Hepatocyte (in vitro differentiated cells): ENCODE data around the gene CATSPERB. TPM values are rescaled to one million over a fixed set of nuclear protein-coding genes. Genes with fewer than 3 reads are reported as not detected.

Experiments used
- DNase-seq: peaks from one replicate; pipeline ENCODE4 v3.0.0-alpha.2; 2016; ENCODE audit warnings: low spot score
- H2AFZ ChIP-seq: fragments of 200-600 bp; sonication (generic); 2 replicates; pipeline ENCODE4 v1.6.0; 2016; ENCODE audit warnings: antibody characterized with exemption, mild to moderate bottlenecking
- H3K27ac ChIP-seq: fragments of 200-600 bp; sonication (generic); 2 replicates; pipeline ENCODE4 v1.5.1; 2016; ENCODE audit warnings: mild to moderate bottlenecking
- H3K27me3 ChIP-seq: fragments of 200-600 bp; sonication (generic); 2 replicates; pipeline ENCODE4 v1.6.1; 2016
- H3K36me3 ChIP-seq: fragments of 200-600 bp; sonication (generic); replicated peaks from 2 replicates; pipeline ENCODE4 v1.5.1; 2016; ENCODE audit warnings: low read depth; ENCODE audit not compliant: insufficient read depth
- H3K4me1 ChIP-seq: fragments of 200-600 bp; sonication (generic); 2 replicates; pipeline ENCODE4 v1.5.1; 2016; ENCODE audit warnings: mild to moderate bottlenecking, moderate library complexity; ENCODE audit not compliant: insufficient read depth
- H3K4me2 ChIP-seq: fragments of 200-600 bp; sonication (generic); 2 replicates; pipeline ENCODE4 v1.6.0; 2016
- H3K4me3 ChIP-seq: fragments of 200-600 bp; sonication (generic); 2 replicates; pipeline ENCODE4 v1.5.1; 2016; ENCODE audit warnings: mild to moderate bottlenecking
- H3K79me2 ChIP-seq: fragments of 200-600 bp; sonication (generic); 2 replicates; pipeline ENCODE4 v1.6.0; 2017; ENCODE audit warnings: mild to moderate bottlenecking
- H3K9me2 ChIP-seq: fragments of 200-600 bp; sonication (generic); replicated peaks from 2 replicates; pipeline ENCODE4 v1.6.0; 2017; ENCODE audit warnings: mild to moderate bottlenecking; ENCODE audit not compliant: insufficient read depth
- H3K9me3 ChIP-seq: fragments of 200-600 bp; sonication (generic); 2 replicates; pipeline ENCODE4 v1.5.1; 2016; ENCODE audit warnings: low read depth, mild to moderate bottlenecking
- H4K20me1 ChIP-seq: fragments of 200-600 bp; sonication (generic); 2 replicates; pipeline ENCODE4 v1.6.0; 2016; ENCODE audit warnings: mild to moderate bottlenecking; ENCODE audit not compliant: insufficient read depth, poor library complexity, severe bottlenecking
- EZH2 ChIP-seq: fragments of 200-600 bp; sonication (generic); IDR thresholded peaks from 2 replicates; pipeline ENCODE4 v1.6.1; 2016; ENCODE audit warnings: antibody characterized with exemption, mild to moderate bottlenecking, borderline replicate concordance
- EZH2phosphoT487 ChIP-seq: fragments of 200-600 bp; sonication (generic); IDR thresholded peaks from one replicate; pipeline ENCODE4 v1.6.1; 2018; ENCODE audit warnings: antibody characterized with exemption, mild to moderate bottlenecking, low read depth, moderate library complexity; ENCODE audit not compliant: unreplicated experiment, severe bottlenecking
- WGBS: methylation state at CpG from one replicate; pipeline ENCODE4 v1.1.6; 2016; ENCODE audit warnings: low lambda C conversion rate; ENCODE audit errors: missing lambda C conversion rate; 5-methylcytosine and 5-hydroxymethylcytosine counted together
- polyA plus RNA-seq: library from polyadenylated mRNA; unstranded; fragments of >200 nt; fragmentation: Nextera tagmentation; extraction: Ambion mirVana; gene quantifications from 2 replicates; pipeline ENCODE4 v1.2.1, GENCODE V29; 2016
- total RNA-seq: library from RNA; depleted of rRNA; stranded (reverse); fragments of >200 nt; gene quantifications from 2 replicates; pipeline ENCODE4 v1.2.3, GENCODE V29; 2014
- TF ChIP-seq, protein P1 (sequence below): fragments of 200-600 bp; sonication (generic); IDR thresholded peaks from 2 replicates; pipeline ENCODE4 v1.5.1; 2016; ENCODE audit warnings: antibody characterized with exemption, mild to moderate bottlenecking; ENCODE audit not compliant: poor library complexity

The CATSPERB gene
- total and polyA plus RNA-seq, 2 experiments from 2014 or later, result 0.93 to 7.1 TPM

DNA sequence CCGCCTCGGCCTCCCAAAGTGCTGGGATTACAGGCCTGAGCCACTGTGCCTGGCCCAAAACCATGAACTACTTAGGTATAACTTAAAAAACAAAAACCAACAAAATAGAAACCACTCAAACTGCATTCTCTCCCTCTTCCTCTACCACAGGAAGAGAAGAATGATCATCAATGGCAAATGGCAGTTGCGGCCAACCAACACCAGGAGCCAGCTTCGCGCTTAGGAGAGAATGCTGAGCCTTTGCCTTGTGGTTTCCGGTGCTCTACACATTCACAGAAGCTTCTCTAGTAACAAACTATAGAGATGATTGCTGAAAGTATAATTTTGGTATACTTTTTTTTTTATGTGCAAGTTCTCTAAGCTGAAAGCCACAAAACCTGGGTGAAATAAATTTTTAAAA is 17.1 kb downstream of the CATSPERB start:
- TF ChIP-seq, protein P1, sequence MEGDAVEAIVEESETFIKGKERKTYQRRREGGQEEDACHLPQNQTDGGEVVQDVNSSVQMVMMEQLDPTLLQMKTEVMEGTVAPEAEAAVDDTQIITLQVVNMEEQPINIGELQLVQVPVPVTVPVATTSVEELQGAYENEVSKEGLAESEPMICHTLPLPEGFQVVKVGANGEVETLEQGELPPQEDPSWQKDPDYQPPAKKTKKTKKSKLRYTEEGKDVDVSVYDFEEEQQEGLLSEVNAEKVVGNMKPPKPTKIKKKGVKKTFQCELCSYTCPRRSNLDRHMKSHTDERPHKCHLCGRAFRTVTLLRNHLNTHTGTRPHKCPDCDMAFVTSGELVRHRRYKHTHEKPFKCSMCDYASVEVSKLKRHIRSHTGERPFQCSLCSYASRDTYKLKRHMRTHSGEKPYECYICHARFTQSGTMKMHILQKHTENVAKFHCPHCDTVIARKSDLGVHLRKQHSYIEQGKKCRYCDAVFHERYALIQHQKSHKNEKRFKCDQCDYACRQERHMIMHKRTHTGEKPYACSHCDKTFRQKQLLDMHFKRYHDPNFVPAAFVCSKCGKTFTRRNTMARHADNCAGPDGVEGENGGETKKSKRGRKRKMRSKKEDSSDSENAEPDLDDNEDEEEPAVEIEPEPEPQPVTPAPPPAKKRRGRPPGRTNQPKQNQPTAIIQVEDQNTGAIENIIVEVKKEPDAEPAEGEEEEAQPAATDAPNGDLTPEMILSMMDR, result no peak
- TF ChIP-seq EZH2phosphoT487 (no peak), EZH2 (no peak)
- Histone ChIP-seq H2AFZ (no peak overlapping the region), H3K9me2 (no peaks in the 10 kb centered on the region), H3K79me2 (no peaks in the 10 kb centered on the region), H3K36me3 (no peaks in the 10 kb centered on the region), H3K4me2 (no peak overlapping the region), H3K27me3 (no peaks in the 10 kb centered on the region), H3K27ac (no peak overlapping the region), H3K9me3 (no peaks in the 10 kb centered on the region), H3K4me3 (no peak overlapping the region), H3K4me1 (no peaks in the 10 kb centered on the region), H4K20me1 (no peaks in the 10 kb centered on the region)
- no peak for DNase-seq
- WGBS, result 81% methylated on average over 6 of the region's 6 CpGs

GRCh38 chr14:91708795-91709194 is 23.1 kb downstream of the CATSPERB start:
- H3K9me2 ChIP-seq, result no peaks in the 10 kb centered on the region
- WGBS, result 98% methylated on average over 3 of the region's 3 CpGs
- no peaks in the 10 kb centered on the region for H3K36me3 ChIP-seq
- no peak overlapping the region for H3K27ac ChIP-seq
- no peak for DNase-seq
- no peaks in the 10 kb centered on the region for H3K27me3 ChIP-seq
- no peaks in the 10 kb centered on the region for H3K9me3 ChIP-seq
- no peaks in the 10 kb centered on the region for H3K79me2 ChIP-seq
- no peaks in the 10 kb centered on the region for H4K20me1 ChIP-seq
- no peak overlapping the region for H3K4me2 ChIP-seq
- H3K4me1 ChIP-seq, result no peaks in the 10 kb centered on the region
- no peak overlapping the region for H3K4me3 ChIP-seq
- H2AFZ ChIP-seq, result no peak overlapping the region
- no peak for TF ChIP-seq EZH2phosphoT487

DNA sequence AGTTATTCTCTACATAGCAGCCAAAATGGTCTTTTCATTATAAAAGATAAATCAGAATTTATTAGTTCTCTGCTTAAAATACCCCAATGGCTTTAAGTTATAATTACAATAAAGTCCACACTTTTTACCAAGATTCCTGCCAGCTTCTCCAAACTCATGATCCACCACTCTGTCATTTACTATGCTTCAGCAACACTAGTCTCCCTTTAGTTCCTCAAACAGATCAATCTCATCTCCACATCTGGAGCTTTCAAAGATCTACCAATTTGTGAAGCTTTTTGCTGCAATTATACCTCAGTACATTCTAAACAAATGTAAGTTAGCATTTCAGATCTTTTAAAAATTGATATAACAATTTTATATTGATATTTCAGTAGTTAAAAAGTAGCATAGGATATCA is 24.9 kb downstream of the CATSPERB start:
- H3K4me1 ChIP-seq, result no peaks in the 10 kb centered on the region
- H3K27ac ChIP-seq, result no peak overlapping the region
- no peaks in the 10 kb centered on the region for H3K36me3 ChIP-seq
- H3K9me3 ChIP-seq, result no peaks in the 10 kb centered on the region
- TF ChIP-seq, protein P1, result no peak
- TF ChIP-seq EZH2 (no peak), EZH2phosphoT487 (no peak)
- no peak for DNase-seq
- H3K9me2 ChIP-seq, result no peaks in the 10 kb centered on the region
- no peak overlapping the region for H3K4me3 ChIP-seq
- no peaks in the 10 kb centered on the region for H3K79me2 ChIP-seq
- no peak overlapping the region for H2AFZ ChIP-seq
- no peaks in the 10 kb centered on the region for H3K27me3 ChIP-seq
- no peak overlapping the region for H3K4me2 ChIP-seq
- H4K20me1 ChIP-seq, result no peaks in the 10 kb centered on the region

GRCh38 chr14:91694643-91695042 is 37.2 kb downstream of the CATSPERB start:
- H3K4me3 ChIP-seq, result no peak overlapping the region
- no peaks in the 10 kb centered on the region for H3K27me3 ChIP-seq
- no peaks in the 10 kb centered on the region for H4K20me1 ChIP-seq
- H3K9me2 ChIP-seq, result no peaks in the 10 kb centered on the region
- 74% methylated on average over 2 of the region's 2 CpGs for WGBS
- no peaks in the 10 kb centered on the region for H3K79me2 ChIP-seq
- H3K36me3 ChIP-seq, result no peaks in the 10 kb centered on the region
- H3K4me2 ChIP-seq, result no peak overlapping the region
- no peaks in the 10 kb centered on the region for H3K4me1 ChIP-seq
- no peak overlapping the region for H2AFZ ChIP-seq
- peaks cover 6% of the 10 kb centered on the region for H3K9me3 ChIP-seq
- no peak for TF ChIP-seq EZH2phosphoT487
- no peak for TF ChIP-seq EZH2
- TF ChIP-seq, protein P1, result no peak
- DNase-seq, result no peak
- no peak overlapping the region for H3K27ac ChIP-seq
